Skeletal muscle tissue (tissue), 4 donors: ENCODE results near the gene MATN3. TPM values are rescaled to one million over a fixed set of nuclear protein-coding genes. Genes with fewer than 3 reads are reported as not detected.
A peak's percentile ranks its signal among the peaks of the same experiment; 100 is the strongest.

Experiments
- H3K27ac ChIP-seq: one replicate; pipeline ENCODE4 v1.7.0; 2013; ENCODE audit warnings: mild to moderate bottlenecking, low read depth, low read length, inconsistent platforms
- H3K27me3 ChIP-seq, 3 donors: one replicate each; pipeline ENCODE4 v1.7.0; 2013; ENCODE audit warnings: low read length in 3 of 3; ENCODE audit not compliant: control insufficient read depth in 3 of 3, insufficient read depth in 3 of 3
- H3K36me3 ChIP-seq, 3 donors: one replicate each; pipeline ENCODE4 v1.7.0; 2013; ENCODE audit warnings: low read length in 3 of 3; ENCODE audit not compliant: control insufficient read depth in 3 of 3, insufficient read depth in 3 of 3
- H3K4me1 ChIP-seq, 3 donors: one replicate each; pipeline ENCODE4 v1.7.0; 2013; ENCODE audit warnings: low read length in 3 of 3, mild to moderate bottlenecking in 3 of 3; ENCODE audit not compliant: control insufficient read depth in 3 of 3, insufficient read depth in 3 of 3
- H3K4me3 ChIP-seq, 3 donors: one replicate each; pipeline ENCODE4 v1.7.0; 2013; ENCODE audit warnings: low read length in 3 of 3
- H3K9ac ChIP-seq, 3 donors: one replicate each; pipeline ENCODE4 v1.7.0; 2013; ENCODE audit warnings: low read length in 3 of 3, mild to moderate bottlenecking in 3 of 3, moderate library complexity in 2 of 3, low read depth in 1 of 3
- H3K9me3 ChIP-seq, 3 donors: one replicate each; pipeline ENCODE4 v1.7.0; 2013; ENCODE audit warnings: low read length in 3 of 3; ENCODE audit not compliant: control insufficient read depth in 3 of 3
- total RNA-seq: library from RNA; depleted of rRNA; stranded (reverse); fragments of >200 nt; gene quantifications from one replicate; pipeline ENCODE4 v1.2.3, GENCODE V29; 2014
- donor health status: Osteomylitis.

The MATN3 gene
- total RNA-seq, 1 donor from 2014 or later = 0.52 TPM

DNA sequence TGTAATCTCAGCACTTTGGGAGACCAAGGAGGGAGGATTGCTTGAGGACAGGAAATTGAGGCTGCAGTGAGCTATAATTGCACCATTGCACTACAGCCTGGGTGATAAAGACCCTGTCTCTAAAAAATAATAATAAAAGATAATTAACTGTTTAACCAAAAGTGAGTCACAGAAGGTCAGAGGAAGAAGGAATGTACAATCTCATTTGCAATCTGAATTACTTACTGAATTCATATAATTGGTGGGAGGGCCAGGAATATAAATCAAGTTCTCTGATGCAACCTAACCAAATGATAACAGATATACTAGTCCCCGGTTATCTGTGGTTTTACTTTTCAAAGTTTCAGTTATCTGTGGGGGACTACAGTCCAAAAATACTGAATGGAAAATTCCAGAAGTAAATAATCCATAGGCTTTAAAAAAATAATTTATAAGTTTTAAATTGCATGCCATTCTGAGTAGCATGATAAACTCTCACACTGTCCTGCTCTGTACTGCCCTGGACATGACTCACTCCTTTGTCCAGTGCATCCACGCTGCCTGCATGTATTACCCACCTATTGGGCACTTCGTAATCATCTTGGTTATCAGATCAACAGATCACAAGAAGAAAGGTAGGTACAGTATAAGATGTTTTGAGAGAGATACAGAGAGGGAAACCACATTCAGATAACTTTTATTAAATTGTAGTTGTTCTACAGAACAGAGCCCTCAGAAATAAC, 12.8 kb upstream of the MATN3 start:
- H3K4me1 ChIP-seq = peaks cover 0 to 8% (median 4%) of the 10 kb centered on the region in 3 donors
- H3K27ac ChIP-seq = no peak overlapping the region
- H3K9ac ChIP-seq = no peak overlapping the region
- H3K36me3 ChIP-seq = peaks cover 8 to 14% (median 8%) of the 10 kb centered on the region in 3 donors
- no peak overlapping the region for H3K4me3 ChIP-seq
- no peaks in the 10 kb centered on the region for H3K27me3 ChIP-seq
- H3K9me3 ChIP-seq = no peaks in the 10 kb centered on the region

DNA sequence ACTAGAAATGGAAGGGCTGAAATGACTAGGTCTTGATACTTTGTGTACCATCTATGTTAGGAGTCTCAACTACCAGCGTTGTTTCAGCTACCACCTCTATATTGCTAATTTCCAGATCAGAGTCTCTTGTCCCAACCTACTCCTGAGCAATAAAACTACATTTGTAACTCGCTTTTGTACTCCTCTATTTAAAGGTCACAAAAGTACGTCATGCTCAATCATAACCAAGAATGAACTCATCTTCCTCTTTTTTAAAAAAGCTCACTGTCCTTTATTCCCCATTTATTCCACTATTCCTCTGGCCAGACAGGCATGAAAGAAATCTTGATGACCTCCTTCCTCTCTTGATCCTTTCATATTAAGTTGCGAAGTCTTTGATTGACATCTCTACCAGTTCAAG, 11.2 kb upstream of the MATN3 start:
- Histone ChIP-seq H3K9me3 (no peaks in the 10 kb centered on the region), H3K9ac (no peak overlapping the region), H3K36me3 (peaks cover 0 to 5% (median 3%) of the 10 kb centered on the region in 3 donors), H3K27ac (no peak overlapping the region), H3K4me3 (no peak overlapping the region), H3K27me3 (no peaks in the 10 kb centered on the region), H3K4me1 (peaks cover 0 to 8% (median 4%) of the 10 kb centered on the region in 3 donors)

DNA sequence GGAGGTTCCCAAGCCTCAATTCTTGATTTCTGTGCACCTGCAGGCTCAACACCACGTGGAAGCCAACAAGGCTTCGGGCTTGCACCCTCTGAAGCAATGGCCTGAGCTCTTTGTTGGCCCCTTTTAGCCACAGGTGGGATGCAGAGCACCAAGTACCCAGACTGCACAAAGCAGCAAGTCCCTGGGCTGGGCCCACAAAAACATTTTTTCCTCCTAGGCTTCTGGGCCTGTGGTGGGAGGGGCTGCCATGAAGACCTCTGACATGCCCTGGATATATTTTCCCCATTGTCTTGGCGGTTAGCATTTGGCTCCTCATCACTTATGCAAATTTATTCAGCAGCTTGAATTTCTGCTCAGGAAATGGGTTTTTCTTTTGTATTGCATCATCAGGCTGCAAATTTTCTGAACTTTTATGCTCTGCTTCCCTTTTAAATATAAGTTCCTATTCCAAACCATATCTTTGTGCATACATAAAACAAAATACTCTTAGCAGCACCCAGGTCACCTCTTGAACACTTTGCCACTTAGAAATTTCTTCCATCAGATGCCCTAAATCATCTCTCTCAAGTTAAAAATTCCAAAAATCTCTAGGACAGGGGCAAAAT, 9.0 kb upstream of the MATN3 start:
- Histone ChIP-seq H3K27me3 (no peaks in the 10 kb centered on the region), H3K36me3 (no peaks in the 10 kb centered on the region), H3K9ac (no peak overlapping the region), H3K9me3 (no peaks in the 10 kb centered on the region), H3K27ac (no peak overlapping the region), H3K4me1 (no peaks in the 10 kb centered on the region), H3K4me3 (no peak overlapping the region)

DNA sequence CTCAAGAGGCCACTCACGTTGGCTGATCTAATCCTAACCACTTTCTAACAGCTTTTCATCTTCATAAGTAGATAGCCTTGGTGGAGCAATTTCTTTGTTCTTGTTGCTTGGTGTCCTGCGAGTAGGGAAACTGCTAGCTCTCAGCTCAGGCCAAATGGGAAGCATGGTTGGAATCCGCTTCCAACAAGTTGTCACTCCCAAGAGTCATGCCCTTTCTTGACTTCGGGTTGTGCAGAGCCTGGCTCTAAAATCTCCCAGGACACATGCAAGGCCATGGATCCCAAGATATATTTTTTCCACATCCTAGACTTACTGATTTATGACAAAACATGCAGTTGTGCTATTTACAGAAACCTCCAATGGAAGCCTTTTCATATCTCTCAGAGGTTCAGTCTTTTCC, 7.3 kb upstream of the MATN3 start:
- H3K4me1 ChIP-seq = no peaks in the 10 kb centered on the region
- no peaks in the 10 kb centered on the region for H3K27me3 ChIP-seq
- no peak overlapping the region for H3K4me3 ChIP-seq
- H3K9ac ChIP-seq = no peak overlapping the region
- H3K27ac ChIP-seq = no peak overlapping the region
- no peaks in the 10 kb centered on the region for H3K36me3 ChIP-seq
- no peaks in the 10 kb centered on the region for H3K9me3 ChIP-seq

DNA sequence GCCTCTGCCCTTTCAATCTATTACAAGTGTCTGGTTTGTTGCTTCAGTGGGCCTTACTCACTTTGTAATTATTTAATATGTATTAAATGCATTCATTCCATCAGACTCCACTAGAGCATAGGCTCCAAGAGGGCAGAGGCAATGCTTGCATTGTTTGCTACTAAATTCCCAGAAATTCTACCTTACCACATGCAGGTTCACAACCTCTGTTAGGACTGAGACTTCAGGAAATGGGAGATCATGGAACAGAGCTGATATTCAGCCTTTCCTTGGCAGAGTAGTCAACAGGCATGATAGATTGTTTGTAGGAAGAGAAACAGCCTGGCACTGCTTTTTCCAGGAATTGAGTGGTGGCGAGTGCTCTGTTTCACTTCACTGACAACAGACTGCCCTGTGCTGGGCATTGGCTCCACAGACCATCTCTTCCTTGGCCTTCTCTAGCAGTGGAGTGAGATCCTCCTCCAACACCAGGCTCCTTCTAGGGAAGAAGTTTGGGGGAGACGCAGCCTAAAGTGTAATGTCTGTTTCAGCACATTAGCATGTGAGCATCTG, 6.2 kb upstream of the MATN3 start:
- H3K27ac ChIP-seq = no peak overlapping the region
- no peak overlapping the region for H3K4me3 ChIP-seq
- no peaks in the 10 kb centered on the region for H3K4me1 ChIP-seq
- H3K36me3 ChIP-seq = no peaks in the 10 kb centered on the region
- no peak overlapping the region for H3K9ac ChIP-seq
- peaks cover 0 to 4% (median 0%) of the 10 kb centered on the region in 3 donors for H3K9me3 ChIP-seq
- H3K27me3 ChIP-seq = no peaks in the 10 kb centered on the region

DNA sequence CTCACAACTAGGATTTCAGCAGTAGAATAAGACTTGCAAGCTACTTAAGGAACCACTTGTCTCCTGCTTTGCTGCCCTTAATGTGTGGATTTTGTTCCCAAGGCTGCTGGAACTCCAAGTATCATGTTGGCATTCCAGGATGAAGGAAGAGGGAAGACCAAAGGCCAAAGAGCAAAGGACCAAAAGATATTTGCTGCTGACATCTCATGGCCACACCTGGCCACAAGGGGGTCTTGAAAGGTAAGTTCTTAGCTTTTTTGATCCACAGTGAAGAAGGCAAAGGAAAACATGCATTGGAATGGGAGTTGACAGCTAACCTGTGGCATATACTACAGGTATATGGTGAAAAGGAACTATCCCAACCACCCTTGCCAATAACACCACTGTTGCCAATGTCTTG, 3.9 kb upstream of the MATN3 start:
- Histone ChIP-seq H3K27ac (no peak overlapping the region), H3K4me3 (no peak overlapping the region), H3K4me1 (peaks cover 6 to 14% (median 8%) of the 10 kb centered on the region in 3 donors), H3K9me3 (peaks cover 0 to 4% (median 0%) of the 10 kb centered on the region in 3 donors), H3K27me3 (peaks cover 4 to 10% (median 9%) of the 10 kb centered on the region in 3 donors), H3K36me3 (no peaks in the 10 kb centered on the region), H3K9ac (no peak overlapping the region)

DNA sequence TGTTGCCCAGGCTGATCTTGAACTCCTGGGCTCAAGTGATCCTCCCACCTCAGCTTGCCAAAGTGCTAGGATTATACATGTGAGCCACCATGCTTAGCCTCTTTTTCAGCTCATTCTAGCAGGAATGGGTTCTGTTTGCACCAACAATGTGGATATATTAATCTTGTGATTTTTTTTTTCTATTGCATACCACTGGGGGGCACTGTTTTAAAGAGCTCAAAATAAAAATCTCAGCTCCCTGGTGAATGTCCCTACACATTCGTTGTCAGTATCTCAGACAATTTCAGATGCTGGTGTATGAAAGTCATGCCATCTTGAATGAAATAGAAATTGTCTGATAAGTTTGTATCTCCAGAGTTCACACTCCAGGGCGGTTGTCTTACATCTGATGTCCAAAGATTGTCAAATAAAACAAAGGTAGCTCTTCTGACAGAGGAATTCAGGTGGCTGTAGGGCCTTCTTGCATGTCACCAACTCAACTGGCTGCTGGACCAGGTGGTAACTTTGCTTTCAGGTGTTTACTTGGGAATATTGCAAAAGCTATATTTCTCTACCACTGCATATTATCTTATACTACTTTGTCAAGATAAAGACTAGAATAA, 3.1 kb upstream of the MATN3 start:
- Histone ChIP-seq H3K4me3 (no peak overlapping the region), H3K27me3 (peaks cover 6 to 16% (median 13%) of the 10 kb centered on the region in 3 donors), H3K36me3 (no peaks in the 10 kb centered on the region), H3K27ac (no peak overlapping the region), H3K4me1 (peaks cover 6 to 14% (median 8%) of the 10 kb centered on the region in 3 donors), H3K9ac (no peak overlapping the region), H3K9me3 (peaks cover 0 to 4% (median 0%) of the 10 kb centered on the region in 3 donors)

DNA sequence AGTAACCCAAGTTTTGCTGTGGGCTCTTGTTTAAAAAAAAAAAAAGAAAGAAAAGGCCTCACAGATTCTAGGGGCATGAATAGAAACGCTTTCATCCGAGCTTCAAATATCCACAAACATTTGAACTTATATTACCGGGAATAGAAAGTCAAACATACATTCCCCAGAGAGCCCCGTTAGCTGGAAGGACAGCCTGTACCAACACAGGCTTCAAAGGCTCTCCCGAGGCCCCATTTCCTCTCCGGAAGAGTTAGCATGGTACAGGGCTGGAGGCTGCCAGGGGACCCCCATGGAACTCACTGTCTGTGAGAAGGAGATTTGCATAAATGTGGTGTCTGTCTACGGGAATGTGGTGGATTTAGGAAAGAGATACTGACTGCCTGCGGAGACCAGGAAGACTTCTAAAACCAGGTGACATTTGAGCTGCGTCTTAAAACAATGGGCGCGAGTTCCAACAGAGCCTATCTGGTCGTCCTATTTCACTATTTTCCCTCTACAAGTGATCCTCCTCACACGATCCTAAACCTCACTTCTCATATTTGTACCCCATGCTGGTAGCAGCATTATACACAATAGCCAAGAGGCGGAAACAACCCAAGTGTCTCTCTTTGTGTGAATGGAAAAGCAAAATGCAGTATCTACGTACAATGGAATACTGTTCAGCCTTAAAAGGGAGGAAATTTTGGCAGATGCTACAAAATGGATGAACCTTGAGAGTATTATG, 820 bp upstream of the MATN3 start:
- peak overlapping the region; percentile 53 to 71 (median 65) for H3K4me3 ChIP-seq
- H3K4me1 ChIP-seq = peaks cover 6 to 14% (median 8%) of the 10 kb centered on the region in 3 donors
- peaks cover 6 to 21% (median 16%) of the 10 kb centered on the region in 3 donors for H3K27me3 ChIP-seq
- H3K36me3 ChIP-seq = no peaks in the 10 kb centered on the region
- peaks cover 0 to 4% (median 0%) of the 10 kb centered on the region in 3 donors for H3K9me3 ChIP-seq
- H3K9ac ChIP-seq = peak overlapping the region in 2 of 3 donors; percentile 51 to 72
- no peak overlapping the region for H3K27ac ChIP-seq

DNA sequence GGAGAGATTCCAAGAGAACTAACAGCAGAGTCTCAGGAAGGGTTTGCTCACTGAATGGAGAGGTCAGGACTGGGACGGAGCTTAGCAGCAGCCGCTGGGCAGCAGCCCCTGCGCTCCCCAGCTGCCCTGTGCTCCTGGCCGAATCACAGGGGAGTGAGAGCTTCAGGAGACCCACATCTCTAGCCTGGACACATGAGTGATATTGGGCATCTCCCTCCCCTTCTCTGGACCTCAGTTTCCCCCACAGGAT, 511 bp downstream of the MATN3 start:
- H3K27me3 ChIP-seq = peaks cover 6 to 21% (median 16%) of the 10 kb centered on the region in 3 donors
- no peak overlapping the region for H3K27ac ChIP-seq
- peak overlapping the region in 1 of 3 donors; percentile 72 for H3K9ac ChIP-seq
- peak overlapping the region in 2 of 3 donors; percentile 65 to 71 for H3K4me3 ChIP-seq
- H3K9me3 ChIP-seq = peaks cover 0 to 4% (median 0%) of the 10 kb centered on the region in 3 donors
- no peaks in the 10 kb centered on the region for H3K36me3 ChIP-seq
- H3K4me1 ChIP-seq = peaks cover 6 to 14% (median 8%) of the 10 kb centered on the region in 3 donors
